Renal cortex interstitium (tissue), 11 donors: ENCODE data around the gene PSME3IP1. TPM values are rescaled to one million over a fixed set of nuclear protein-coding genes. Genes with fewer than 3 reads are reported as not detected.

Experiments
- DNase-seq, 11 donors: peaks; one replicate each; pipeline ENCODE4 v3.0.0-alpha.2; 2013; ENCODE audit warnings: low read depth in 9 of 11, low spot score in 4 of 11; ENCODE audit errors: extremely low read depth in 1 of 11
- polyA plus RNA-seq, 3 donors: library from polyadenylated mRNA; unstranded; fragments of 120-200 nt; gene quantifications; one replicate each; pipeline ENCODE4 v1.2.1, GENCODE V29; 2013; ENCODE audit not compliant: insufficient read length in 3 of 3

The PSME3IP1 gene
- polyA plus RNA-seq, 3 donors = 104 to 126 (median 125) TPM

DNA sequence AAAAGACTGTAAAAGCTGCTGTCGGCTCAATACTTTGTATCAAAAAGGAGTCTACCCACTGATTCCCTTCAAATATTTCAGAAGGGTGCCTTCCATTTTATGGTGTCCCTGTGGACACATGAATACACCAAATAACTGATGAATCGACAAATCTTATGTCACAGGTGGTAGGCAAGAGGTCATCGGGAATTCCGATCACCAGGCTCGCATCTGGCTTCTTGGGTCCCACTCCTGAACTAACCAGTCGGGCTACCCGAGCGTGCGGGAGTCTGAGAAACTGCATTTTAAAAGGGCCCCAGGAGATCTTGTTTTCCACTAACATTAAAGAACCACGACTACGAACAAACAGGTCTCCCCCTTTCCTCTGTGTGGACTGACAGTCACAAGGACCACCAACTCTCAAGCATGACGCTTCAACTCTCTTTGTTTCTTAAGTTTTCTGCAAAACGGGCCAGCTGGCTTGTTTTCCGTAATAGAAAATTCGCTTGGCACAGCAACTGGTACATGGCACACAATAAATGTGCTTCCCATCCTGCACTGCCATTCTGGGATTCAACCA lies 873 bp downstream of the PSME3IP1 start:
- DNase-seq = peak in 3 of 11 donors; percentile 8 to 35 (median 27)

DNA sequence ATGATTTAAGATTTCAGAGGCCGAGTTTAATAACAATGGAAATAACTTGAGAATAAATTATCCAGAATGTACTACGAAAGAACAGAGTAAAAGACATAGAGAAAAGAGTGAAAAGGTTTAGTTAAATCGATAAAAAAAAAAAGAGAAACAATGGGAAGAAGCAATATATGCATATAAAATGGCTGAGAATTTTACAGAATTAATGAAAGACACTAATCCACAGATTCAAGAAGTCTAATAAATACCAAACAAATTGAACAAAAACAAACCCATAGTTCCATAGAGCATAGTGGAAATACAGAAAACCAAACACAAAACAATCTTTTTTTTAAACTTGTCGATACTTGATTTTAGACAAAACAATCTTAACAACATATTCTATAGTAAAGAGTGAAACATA lies 1.7 kb downstream of the PSME3IP1 start:
- no peak for DNase-seq

DNA sequence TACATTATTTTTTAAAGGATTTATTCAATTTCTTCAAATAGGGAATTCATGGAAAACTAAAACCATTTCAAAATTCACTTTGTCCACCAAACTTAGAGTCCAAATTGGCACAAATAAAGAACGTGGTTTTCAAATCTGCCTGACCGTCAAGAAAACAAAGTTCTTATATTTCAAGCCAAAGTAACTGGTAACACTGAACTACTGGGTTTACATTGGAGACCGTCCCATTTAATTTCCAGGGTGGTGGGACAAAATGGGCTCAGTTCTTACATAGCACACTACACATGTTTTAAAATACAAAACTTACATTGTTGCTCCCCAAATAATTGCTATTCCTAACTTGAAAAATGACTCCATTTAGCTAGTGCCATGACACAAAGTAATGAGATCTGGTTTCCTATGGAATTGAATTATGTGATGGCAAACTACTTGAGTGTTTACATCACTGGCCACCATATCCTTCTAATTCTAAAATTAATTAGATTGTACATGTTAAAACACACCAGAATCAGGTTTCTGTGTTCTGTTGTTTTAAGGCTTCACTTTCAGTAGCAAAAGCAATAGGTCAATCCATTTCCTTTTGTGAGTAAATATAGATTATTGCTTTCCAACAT lies 6.5 kb downstream of the PSME3IP1 start:
- DNase-seq = no peak

DNA sequence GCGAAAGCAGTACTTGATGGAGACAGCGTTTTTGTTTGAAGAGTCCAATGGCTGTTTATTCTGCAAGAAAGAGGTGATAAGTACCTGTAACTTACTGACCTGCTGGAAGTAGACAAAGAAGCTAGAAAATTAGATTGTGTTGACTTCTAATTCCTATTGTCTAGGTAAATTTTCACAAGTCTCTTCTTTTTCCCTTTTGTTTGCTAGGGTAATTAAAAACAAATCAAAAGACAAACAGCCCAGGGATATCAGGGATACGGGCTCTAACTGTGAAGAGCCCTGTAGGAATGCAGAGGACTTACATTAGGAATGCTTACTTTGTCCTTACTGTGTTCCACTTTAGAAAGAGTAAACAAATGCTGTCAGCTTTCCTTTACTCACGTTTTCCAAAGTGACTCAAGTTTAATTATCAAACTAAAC lies 7.0 kb downstream of the PSME3IP1 start:
- no peak for DNase-seq

DNA sequence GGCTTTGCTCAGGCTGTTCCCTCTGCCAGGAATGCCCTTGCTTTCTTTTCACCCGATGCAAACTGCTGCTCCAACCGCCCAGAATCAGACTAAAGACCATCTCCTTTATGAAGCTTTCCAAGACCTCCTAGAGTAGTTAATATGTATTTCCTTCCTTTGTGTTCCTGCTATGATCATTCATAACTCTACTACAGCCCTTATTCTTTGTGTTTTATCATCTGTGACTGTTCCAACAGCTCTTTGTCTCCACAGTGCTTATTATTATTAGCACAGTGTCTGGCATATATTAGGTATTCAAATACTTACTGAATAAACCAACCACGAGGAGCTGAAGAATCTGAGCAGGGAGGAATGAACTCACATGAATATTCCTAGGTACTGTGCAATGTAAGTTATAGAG lies 7.6 kb downstream of the PSME3IP1 start:
- no peak for DNase-seq

DNA sequence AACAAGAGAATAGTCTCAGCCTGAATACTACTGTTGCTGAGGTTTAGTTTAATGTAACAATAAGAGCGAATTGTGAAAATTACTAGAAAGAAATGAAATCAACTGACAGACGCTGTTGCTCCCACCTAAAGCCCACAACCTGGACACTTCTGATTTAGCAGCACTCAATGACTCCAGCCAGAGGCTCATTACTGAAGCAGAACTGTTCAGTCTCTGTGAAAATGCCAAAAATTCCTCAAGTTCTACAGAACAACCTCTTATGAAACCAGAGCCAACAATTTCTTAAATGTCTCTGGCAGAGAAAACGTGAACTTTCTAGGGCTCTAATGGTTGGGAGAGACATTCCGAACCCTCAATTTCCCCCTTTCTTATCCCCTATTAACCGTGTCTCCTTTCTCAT lies 9.9 kb downstream of the PSME3IP1 start:
- DNase-seq = peak in 1 of 11 donors; percentile 20

DNA sequence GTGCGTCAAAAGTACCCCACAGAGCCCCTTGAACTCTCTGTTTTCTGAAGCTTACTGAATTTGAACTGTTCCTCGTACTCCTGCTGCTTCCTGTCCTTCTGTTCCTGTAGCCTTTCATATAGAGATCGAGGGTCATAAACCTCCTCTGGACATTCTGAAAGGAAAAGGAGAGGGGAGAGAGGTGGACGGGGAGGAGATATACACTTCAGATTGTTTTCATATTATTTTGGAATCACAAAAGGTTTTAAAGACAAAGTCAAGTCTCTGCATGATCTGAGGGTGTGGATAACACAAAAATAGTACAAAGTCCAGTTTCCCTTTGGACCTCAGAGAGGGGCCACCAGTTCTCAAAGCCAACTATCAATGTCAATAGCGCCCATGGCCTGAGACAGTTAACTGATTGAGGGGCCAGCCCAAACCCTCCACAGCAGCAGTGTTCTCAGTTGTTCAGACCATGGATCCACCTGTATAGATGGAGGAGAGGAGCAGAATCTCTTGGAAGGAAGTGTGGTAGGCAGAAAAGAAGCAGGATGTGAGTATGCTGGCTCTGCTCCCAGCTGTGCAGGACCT lies 13.0 kb downstream of the PSME3IP1 start:
- no peak for DNase-seq

DNA sequence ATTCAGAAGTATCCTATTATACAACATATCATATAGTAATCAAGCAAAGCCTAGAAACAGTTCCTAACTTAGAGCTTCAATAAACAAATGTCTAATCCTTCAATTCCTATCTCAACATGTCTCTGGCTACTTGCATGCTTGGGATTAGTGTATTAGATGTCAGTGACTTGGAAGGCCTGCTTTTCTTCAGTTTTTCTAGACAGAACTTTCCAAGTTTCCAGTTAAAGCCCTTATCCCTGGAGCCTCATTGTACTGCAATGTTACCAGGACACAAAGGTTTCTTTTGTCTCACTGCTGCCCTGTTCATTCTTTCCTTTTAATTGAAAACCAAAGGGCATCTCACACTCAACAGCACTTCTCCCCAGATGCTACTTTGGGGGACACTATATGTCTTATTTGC lies 16.5 kb downstream of the PSME3IP1 start:
- no peak for DNase-seq

DNA sequence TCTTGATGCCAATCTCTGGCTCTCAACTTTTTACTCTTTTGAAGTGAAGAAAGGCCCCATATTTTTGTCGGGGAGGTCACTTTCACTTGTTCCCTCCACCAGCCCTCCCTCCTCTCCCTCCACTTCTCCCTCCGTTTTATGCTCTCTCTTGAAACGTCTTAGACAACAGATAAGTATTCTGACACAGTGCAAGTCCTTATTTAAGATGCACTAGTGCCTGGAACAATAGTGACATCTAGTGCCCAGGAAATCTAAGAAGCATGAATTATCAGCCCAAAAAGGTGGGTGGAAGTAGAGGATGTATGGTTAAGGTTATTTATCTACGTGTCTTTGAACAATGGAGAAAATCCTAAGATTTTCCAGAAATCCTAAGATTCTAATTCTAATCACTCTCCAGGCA lies 17.9 kb downstream of the PSME3IP1 start:
- DNase-seq = peak in 5 of 11 donors; percentile 42 to 71 (median 47)

DNA sequence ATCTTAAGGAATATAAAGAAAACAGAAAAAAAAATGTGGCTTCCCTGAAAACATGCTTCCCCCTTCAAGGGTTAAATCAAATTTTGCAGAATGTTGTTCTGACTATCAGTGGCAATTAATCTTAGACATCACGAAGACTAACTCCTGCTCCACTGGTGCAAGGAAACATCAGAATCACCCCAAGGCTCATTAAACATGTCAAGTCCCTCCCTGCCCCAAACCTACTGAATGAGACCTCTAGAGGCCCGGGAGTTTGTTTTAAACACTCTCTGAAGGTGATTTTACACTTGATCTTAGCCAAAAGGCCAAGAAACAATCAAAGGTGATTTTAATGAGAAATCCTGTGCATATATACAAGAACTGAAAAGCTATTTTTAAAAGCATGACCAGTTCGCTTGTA lies 18.3 kb downstream of the PSME3IP1 start:
- peak in 2 of 11 donors; percentile 40 to 64 for DNase-seq

DNA sequence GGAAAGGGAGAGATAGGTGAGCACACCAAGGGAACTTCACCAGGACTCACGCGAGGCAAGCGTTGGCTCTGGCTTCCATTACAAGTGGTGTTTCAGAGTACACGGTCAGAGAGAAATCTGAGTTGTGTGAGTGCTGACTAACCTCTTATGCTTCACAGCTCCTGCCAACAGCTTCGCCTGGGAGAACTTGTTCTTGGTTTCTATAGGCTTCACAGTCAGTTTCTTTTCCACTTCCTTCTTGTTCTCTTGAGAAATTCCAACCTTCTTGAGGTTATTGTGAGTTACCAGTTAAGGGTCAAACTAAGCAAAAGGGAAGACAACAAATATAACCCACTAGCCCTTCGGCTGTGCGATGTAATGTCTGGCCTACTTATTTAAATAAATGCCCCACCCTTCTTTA lies 18.9 kb downstream of the PSME3IP1 start:
- DNase-seq = no peak

DNA sequence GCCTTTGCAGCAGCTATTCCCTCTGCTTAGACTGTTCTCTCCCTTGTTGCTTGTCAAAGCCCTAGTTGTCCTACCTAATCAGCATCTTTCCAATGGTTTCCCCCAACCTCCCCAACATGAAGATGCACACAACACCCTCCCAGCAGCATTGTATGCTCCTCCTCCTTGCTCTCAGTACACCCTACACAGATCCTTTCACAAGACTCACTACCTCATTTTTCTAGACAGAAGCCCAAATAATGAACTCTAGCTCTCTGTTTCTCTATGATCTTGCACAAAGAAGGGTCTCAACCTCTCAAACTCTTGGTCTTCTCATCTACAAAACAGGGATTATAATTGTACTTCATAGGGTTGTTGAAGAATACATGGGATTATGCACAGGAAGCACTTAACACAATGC lies 19.4 kb downstream of the PSME3IP1 start:
- DNase-seq = no peak

DNA sequence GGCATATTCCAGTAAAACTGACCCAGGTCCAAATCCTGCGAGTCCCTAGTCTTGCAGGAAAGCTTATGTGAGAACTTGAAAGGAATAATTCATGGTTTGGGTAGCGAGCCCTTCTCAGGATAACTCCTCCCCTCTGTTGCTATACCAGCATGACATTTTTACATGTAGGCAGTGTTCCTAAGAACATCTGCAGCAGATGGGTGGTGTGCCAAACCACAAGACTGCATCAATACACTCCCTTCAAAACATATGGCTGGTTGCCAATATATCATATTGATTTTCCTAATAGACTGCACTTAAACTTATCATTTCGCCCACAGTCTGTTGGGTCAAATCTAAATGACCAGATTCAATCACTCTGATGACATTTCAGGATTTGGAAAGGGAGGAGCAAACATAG lies 19.9 kb downstream of the PSME3IP1 start:
- no peak for DNase-seq

DNA sequence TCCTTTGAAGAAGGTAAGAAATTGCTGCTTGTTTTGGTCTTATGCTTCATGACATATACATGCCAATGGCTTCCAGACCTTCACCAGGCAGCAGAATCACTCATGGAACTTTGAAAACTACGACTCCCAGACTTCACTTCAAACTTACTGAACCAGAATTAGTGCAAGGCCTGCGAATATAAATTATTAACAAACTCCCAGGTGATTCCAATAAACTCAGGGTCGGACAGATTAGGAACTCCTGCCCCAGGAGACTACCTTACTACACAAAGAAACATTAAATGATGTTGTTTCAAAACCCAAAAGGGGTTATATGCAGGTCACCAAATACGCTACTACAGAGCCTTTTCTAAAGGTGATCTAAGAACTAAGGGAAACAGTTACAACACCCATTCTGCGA lies 20.4 kb downstream of the PSME3IP1 start:
- no peak for DNase-seq

DNA sequence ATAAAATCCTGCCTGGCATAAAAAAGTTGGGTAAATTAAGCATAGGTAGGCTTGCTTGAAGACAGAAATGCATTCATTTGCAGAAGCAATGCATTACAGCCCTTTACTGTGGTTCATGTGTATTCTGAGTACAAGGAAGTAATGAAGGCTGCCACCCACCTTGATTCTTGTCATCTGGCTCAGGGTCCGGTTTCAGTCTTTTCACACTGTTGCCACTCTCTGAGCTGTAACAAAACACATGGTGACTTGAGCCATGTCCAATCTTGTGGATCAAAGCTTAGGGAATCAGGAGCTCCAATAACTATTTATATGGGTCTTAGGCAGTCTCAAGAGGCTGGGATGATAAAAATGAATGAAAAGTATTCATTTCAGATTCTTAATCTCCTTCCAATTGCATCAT lies 22.0 kb downstream of the PSME3IP1 start:
- no peak for DNase-seq

DNA sequence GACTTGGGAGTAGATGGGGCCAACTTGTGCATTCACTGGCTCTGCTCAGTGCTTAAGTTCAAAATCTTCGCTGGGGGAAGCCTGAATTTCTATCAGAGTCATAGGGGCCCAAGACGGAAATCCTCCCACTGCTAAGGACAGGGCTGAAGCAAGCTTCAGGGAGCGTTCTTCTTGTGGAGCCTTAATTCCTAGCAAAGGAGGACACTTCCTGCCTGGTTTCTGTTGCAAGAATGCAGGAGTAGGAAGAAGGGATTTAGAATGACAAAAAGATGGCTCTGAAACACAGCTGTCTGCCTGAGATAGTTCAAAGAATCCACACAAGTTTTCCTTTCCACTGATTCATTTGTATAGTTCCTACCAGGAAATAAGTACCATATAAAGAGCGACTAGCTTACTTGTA lies 26.4 kb downstream of the PSME3IP1 start:
- DNase-seq = no peak

DNA sequence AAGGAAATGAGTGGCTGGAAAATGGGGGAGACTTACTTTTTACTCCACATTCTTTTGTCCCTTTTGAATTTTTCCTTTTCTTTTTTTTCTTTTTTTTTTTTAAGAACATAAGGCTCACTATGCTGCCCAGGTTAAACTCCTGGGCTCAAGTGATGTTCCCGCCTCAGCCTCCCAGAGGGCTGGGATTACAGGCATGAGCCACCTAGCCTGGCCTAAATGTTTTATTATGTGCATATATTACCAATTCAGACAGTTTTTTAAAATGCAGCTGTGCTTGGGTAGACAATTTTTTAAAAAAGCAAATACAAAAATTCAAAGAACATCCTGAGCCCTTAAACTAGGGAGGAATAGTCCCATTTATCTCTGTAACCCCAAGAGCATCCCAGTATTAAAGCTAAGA lies 28.3 kb downstream of the PSME3IP1 start:
- DNase-seq = no peak

DNA sequence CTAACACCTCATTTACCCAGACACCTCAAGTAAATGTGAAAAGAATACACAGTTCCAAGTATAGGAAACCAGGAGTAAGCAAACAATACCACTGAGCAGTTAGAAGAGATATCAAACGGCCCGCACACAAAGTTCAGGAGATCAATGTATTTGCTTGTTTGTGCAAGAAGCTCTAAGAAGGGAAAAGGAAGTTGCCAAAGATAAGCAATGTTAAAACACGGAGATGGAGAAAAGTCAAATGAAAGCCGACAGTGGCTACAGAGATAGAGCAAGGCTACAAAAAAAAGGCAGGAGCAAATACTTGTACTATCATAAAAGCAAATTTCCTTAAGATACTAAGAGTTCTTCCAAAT lies 29.5 kb downstream of the PSME3IP1 start:
- no peak for DNase-seq

DNA sequence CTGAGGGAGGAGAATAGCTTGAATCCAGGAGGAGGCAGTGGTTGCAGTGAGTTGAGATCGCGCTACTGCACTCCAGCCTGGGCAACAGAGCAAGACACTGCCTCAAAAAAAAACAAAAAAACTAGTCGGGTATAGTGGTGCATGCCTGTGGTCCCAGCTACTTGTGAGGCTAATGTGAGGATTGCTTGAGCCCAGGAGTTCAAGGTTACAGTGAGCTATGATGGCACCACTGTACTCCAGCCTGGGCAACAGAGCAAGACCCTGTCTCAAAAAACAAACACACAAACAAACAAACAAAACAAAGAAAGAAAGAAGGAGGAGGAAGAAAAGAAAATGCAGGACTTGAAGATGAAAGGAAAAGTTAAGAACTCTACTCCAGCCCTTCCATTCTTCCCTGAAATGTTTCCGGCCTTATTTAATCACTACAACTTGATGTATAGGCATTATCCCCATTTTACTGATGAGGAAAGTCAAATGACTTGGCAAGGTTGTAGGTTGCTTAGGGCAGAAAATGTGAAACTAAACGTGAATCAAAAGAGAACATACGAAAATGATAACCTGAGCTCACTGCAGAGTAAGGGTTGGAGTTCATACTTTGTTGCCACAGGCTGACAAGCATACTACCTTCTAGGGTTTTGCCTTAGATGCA lies 30.0 kb downstream of the PSME3IP1 start:
- DNase-seq = no peak

DNA sequence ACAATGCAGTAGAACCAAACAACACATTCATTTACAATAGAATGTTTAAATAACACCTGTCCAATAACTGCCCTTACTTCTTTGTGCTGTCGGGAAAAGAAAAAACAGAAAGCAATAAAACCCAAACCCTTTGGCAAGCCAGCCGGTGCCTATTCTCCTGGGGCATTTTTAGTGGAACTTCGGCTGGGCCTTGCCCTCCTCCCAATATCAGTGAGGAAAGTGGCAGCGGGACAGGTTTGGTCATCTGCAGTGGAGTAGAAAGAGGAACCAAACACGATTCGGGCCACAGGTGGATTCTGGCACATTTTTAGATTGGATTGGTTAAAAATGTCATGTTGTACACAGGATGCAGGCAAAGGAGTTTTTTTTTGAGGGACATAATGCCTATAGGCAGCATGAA lies 32.0 kb downstream of the PSME3IP1 start:
- DNase-seq = no peak
